NCI-H146 treated with DMSO at 0.1 percent for 48 hours (cell line): Measurements from ENCODE around the gene GPAM.
A peak's percentile ranks its signal among the peaks of the same experiment; 100 is the strongest.
"Not testable (repeated sequence)": the region's sequence is repeated elsewhere in the genome, so short reads cannot be mapped to it uniquely, and the experiment has no call there.

Experiments used
- DNase-seq: peaks from one replicate; lab custom pipeline; 2025; ENCODE audit not compliant: unreplicated experiment; lab: John Stamatoyannopoulos, UW

The GPAM gene

DNA sequence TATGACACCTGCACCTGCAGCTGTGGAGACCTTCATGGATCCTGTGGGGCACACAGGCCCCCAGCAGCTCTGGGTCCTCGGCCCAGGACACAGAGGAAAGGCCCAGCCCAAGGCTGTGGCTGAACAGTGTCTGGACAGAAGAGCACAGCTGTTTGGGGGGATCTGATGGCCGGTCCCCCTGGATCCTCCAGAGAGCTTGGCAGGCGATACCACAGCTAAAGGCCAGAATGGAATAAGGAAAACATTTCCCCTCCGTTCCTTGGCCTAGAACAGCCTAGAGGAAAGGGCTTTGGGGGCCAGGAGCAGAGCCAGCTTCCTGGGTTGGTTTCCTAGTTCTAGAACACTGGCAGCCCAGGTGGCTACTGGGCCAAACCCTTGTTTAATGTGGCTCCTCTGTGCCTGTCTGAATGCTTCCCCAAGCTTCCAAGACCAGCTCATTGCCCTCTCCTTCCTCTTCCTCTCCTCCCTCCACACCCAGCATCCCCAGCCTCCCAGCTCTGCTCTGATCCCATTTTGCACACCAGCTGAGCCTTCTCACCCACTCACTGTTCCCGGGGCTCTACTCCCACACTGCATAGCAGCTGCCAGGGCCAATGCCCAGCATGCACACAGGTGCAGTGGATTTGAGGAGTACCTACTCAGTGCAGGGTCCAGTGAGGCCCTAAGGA lies 46.9 kb downstream of the GPAM start:
- DNase-seq = no peak

DNA sequence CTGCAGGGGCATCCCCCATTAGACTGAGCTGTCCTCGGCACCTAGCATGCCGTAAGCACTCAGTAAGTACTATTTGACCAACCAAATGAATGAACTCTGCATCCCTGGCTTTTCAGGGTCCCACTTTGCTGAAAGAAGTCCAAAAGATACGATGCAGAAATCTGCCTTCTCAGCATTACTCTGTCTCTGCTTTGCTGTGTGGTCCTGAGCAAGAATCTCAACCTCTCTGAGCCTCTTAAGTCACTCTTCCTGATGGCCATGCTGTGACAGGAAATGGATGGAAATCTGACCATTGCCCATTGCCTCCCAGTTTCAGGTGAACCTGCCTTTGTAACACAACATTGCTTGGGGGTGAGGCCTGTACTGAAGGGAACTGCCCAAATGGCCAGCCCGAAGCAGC lies 48.0 kb downstream of the GPAM start:
- no peak for DNase-seq

DNA sequence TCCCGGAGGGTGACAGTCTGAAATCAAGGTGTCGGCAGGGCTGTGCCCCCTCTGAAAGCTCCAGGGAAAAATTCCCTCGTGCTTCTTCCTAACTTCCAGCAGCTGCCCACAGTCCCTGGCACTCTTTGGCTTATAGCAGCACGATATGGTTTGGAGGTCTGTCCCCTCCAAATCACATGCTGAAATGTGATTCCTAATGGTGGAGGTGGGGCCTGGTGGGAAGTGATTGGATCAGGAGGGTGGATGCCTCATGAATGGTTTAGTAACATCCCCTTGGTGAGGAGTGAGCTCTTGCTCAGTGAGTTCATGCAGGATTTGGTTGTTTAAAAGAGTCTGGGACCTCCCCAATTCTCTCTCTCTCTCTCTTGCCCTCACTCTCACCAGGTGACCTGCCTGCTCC lies 51.1 kb downstream of the GPAM start:
- no peak for DNase-seq

DNA sequence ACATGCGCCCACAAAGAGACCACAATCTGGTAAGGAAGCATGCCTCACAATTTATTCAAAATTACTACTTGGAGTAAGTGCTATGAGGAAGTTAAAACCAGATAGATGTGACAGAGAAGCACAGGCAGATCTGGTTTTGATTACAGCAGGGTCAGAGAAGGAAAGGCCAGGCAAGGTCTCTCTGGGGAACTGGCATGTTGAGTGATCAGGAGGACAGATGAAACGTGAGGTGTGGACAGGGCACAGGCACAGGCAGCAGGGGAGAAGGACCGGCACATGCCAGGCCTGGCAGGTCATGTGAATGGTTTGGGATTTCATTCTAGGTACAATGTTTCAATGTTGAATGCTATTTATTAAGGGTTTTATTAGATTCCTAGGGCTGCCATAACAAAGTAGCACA lies 51.6 kb downstream of the GPAM start:
- no peak for DNase-seq

DNA sequence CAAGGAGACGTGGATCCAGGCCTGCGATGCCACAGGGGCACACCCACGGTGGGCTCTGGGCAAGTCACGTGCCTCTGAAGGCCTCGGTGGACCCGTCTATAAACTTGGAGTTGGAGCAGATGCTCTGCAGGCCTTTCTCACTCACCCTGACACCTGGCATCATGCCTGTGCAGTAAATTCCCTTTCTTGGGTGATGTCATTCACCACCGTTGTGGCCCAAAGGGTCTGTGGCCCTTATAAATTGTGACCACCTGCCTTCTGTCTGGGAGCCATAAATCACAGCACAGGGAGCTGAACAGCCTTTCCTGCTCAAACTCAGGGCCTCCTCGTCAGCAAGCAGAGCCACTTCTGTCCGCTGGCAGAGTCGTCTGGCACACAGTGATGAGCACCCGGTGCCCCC lies 52.2 kb downstream of the GPAM start:
- no peak for DNase-seq

DNA sequence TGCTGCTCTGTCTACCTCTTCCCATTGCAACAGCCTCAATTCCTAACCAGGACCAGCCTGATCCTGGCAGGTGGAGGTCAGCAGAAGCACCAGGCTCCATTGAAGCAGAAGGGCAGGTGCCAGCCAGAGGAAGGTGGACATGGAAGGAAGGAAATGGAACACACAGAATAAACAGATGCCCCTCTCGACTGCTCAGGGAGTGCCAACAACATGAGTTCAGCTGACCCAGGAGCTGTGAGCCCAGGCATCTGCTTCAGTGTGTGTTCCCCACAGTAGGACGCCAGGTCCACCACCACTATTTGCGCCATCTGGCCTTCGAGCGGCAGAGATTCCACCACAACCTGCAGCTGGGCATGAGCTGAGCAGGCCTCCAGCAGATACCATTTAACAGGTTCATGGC lies 56.7 kb downstream of the GPAM start:
- DNase-seq = no peak

DNA sequence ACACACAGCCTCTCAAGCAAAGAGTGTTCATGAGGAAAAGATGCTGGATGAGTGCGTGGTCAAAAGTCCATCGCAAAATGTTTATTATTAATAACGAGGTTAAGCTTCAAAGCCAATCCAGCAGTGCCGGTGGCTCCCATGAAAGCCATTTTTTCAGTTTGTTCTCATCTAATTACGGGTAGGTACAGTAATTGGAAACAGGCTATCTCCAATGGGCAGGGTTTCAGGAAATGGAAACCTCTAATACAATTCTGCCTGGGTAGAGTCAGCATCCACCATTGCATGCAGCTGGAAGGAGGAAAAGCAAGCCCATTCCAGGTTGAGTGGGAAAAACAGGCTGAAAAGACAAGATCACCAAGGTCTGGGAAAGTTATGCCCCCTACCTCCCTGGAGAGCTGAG lies 57.4 kb downstream of the GPAM start:
- no peak for DNase-seq

DNA sequence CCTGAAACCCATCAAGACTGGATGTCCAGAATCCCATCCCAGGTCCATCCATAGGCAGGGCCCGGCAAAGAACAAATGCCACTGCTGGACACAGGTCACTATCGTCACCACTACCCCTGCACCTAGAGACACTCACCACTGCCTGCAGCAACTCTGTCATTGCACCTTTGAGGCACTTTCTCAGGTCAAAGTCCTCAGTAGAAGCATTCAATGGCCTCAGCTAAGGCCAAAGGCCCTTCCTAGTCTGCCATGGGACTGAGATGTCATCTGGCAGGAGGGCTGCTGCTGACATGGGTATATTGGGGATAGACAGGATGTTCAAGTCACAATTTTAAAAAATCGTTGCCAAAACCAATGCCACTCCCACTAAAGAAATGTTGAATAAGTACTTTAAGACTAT lies 58.7 kb downstream of the GPAM start:
- DNase-seq = no peak

DNA sequence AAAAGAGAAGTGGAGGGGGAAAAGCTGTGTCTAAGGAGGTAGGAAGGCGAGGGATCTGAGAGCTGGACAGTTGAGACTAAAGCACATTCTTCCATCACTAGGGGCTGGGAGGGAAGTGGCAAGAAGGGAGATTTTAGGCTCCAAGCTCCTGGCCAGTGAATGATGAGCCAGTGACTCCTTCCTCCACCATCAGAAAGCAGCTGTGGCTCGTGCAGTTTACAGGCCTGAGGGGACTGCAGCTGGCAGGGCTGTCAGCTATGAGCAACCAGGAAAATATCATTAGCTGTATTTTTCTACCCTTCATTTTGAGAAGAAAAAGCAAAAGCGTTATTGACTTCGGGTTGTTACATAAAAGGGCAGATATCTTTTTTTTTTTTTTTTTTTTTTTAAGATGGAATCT lies 60.7 kb downstream of the GPAM start:
- DNase-seq = no peak

DNA sequence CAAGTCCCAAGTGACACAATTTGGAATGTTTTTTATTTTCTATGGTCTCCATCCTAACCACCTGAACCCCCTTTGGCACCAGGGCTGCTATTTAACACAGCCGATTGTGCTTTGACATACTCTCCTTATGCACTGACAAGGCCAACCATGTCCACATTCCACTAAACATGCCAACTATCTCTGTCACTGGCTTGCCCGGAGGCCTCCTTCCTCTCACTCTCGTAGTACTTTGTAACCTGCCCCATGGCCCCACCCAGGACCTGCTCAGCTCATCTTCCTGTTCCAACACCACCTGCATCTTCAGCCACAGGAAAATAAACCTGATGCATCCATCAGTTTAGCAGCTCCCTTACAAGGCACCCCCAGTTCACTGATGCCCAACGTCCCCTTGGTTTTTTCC lies 63.1 kb downstream of the GPAM start:
- DNase-seq = no peak

DNA sequence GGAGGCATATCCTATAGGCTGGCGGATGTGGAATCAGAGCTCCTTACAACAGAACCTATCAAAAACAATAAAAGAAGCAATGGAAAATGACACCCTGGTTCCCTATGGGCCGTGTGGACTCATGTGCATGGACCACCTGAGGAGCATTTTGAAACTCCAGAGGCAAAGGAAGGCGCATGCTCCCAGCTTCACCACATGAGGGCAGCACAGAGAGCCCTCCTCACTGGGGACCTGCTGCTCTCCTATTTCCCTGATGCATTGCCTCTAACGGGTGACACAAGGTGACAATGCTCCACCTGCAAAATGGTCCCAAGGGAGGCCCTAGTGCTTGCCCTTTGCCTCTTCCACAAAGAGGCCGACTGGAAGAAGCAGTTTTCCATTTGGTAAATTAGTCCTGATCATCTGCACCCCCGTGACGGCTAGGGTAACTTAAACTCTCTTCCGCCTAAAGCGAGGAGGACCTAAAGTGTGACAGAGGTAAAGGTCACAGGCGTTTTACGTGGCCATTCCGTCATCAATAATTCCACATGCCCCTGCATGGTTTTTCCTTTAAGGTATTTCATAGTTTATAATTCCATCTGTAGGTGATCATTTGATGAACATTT lies 67.7 kb downstream of the GPAM start:
- DNase-seq = peak; percentile 2

DNA sequence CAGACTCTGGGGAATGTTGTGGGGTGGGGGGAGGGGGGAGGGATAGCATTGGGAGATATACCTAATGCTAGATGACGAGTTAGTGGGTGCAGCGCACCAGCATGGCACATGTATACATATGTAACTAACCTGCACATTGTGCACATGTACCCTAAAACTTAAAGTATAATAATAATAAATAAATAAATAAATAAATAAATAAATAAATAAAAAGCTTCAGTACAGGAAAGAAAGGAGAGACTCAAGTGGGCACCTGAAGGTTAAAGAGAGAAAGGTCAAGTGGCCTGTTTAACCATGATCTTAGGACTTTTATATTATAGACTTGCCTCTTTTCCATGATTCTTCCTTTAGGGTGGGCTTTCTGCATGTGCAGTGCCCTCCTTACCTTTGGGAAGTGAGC lies 73.8 kb downstream of the GPAM start:
- not testable (repeated sequence) for DNase-seq
